Body of pancreas (tissue), 4 donors: ENCODE measurements around the gene SLC10A4. TPM values are rescaled to one million over a fixed set of nuclear protein-coding genes. Genes with fewer than 3 reads are reported as not detected.
"Not testable (repeated sequence)": the region's sequence is repeated elsewhere in the genome, so short reads cannot be mapped to it uniquely, and the experiment has no call there.

Experiments used
- ATAC-seq: fragments of 150-250 bp; one replicate; pipeline ENCODE4 v1.9.1; 2016
- DNase-seq, 4 donors: peaks; one replicate each; pipeline ENCODE4 v3.0.0-alpha.2; 2019
- H3K27ac ChIP-seq, 4 donors: fragments of 200-600 bp; sonication (generic); 1 replicate in 3 of 4; 2 replicates in 1 of 4; pipeline versions ENCODE4 v1.5.1 to v1.6.1; 2016 to 2019; ENCODE audit warnings: mild to moderate bottlenecking in 1 of 4, mixed read lengths in 1 of 4, moderate library complexity in 1 of 4
- H3K27me3 ChIP-seq, 2 donors: fragments of 200-600 bp; sonication (generic); one replicate each; pipeline ENCODE4 v1.6.0; 2016; ENCODE audit warnings: mild to moderate bottlenecking in 1 of 2
- H3K36me3 ChIP-seq, 2 donors: fragments of 200-600 bp; sonication (generic); replicated peaks in 1 of 2; 2 replicates each; pipeline ENCODE4 v1.5.1; 2016; ENCODE audit warnings: low read depth in 2 of 2; ENCODE audit not compliant: insufficient read depth in 1 of 2
- H3K4me1 ChIP-seq: fragments of 200-600 bp; sonication (generic); one replicate; pipeline ENCODE4 v1.6.0; 2016
- H3K4me3 ChIP-seq, 2 donors: fragments of 200-600 bp; sonication (generic); 1 replicate in 1 of 2; 2 replicates in 1 of 2; pipeline ENCODE4 v1.5.1; 2016 to 2019
- H3K9me3 ChIP-seq, 3 donors: fragments of 200-600 bp; sonication (generic); 1 replicate in 2 of 3; 2 replicates in 1 of 3; pipeline ENCODE4 v1.5.1; 2016
- CTCF ChIP-seq, 7 experiments: fragments of 450-650 bp in 4 of 7; fragments of 200-600 bp in 3 of 7; sonication (generic) in 3 of 7; IDR thresholded peaks; one replicate each; pipeline ENCODE4 v1.5.1; 2016 to 2019; ENCODE audit warnings: antibody characterized with exemption in 7 of 7
- POLR2A ChIP-seq, 3 donors: fragments of 450-650 bp; IDR thresholded peaks; one replicate each; pipeline ENCODE4 v1.6.1; 2016; ENCODE audit warnings: antibody characterized with exemption in 3 of 3, mild to moderate bottlenecking in 2 of 3
- WGBS, 2 donors: methylation state at CpG; one replicate each; pipeline ENCODE4 v1.1.5; 2017; 5-methylcytosine and 5-hydroxymethylcytosine counted together
- intact Hi-C: fragments of 100-400 bp; cut with DNase I; formaldehyde crosslinking; loops from one replicate; pipeline ENCODE4 v1.15.1; 2023
- total RNA-seq, 2 donors: library from RNA; depleted of rRNA; stranded (reverse); fragments of >200 nt; gene quantifications; one replicate each; pipeline ENCODE4 v1.1.0, GENCODE V29; 2016

The SLC10A4 gene
- total RNA-seq, result under 1 TPM in 1 of 2 donors, not detected in 1; 0.66 TPM

- H3K4me3 ChIP-seq, result no peak within 1 kb of the TSS
- TF ChIP-seq CTCF (IDR thresholded peaks at IDR 0.05), result no peak
- TF ChIP-seq POLR2A (IDR thresholded peaks at IDR 0.05), result no peak
- H3K27ac ChIP-seq, result no peak within 1 kb of the TSS
- no peaks in the 10 kb centered on the region for H3K9me3 ChIP-seq
- H3K27me3 ChIP-seq, result peaks cover 0 to 10% of the 10 kb centered on the region in 2 donors
- no peaks in the 10 kb centered on the region for H3K36me3 ChIP-seq
- DNase-seq (no peak), ATAC-seq (peak; percentile 35)
- 3 to 15% methylated on average over 6 to 85 of the region's 85 CpGs for WGBS, 2 donors
- intact Hi-C loops, result no loop called here
- H3K4me1 ChIP-seq, result peaks cover 7% of the 10 kb centered on the region
These were observed at the start of gene SLC10A4 for GRCh38 chr4:48483006-48483776. TSS of gene SLC10A4 (plus strand) at chr4:48483343. CDS start at chr4:48483562, 219 bp downstream.

GRCh38 chr4:48436318-48436717, 46.8 kb upstream of the SLC10A4 start:
- ATAC-seq, result no peak
- 94 to 96% methylated on average over 1 of the region's 1 CpG for WGBS, 2 donors

GRCh38 chr4:48439988-48440387, 43.2 kb upstream of the SLC10A4 start:
- WGBS, 2 donors, result 51 to 66% methylated on average over 2 of the region's 2 CpGs
- no peak for ATAC-seq

More at GRCh38 chr4:48436318-48436717, 46.8 kb upstream of the SLC10A4 start:
- TF ChIP-seq POLR2A (IDR thresholded peaks at IDR 0.05) (no peak), CTCF (IDR thresholded peaks at IDR 0.05) (no peak)
- Histone ChIP-seq H3K36me3 (no peaks in the 10 kb centered on the region), H3K4me1 (no peaks in the 10 kb centered on the region), H3K27me3 (no peaks in the 10 kb centered on the region), H3K9me3 (no peaks in the 10 kb centered on the region), H3K4me3 (no peak overlapping the region), H3K27ac (no peak overlapping the region)
- no peak for DNase-seq
- intact Hi-C loops, result no loop called here

GRCh38 chr4:48440914-48441313, 42.2 kb upstream of the SLC10A4 start:
- H3K27ac ChIP-seq, result not testable (repeated sequence)

More at GRCh38 chr4:48439988-48440387, 43.2 kb upstream of the SLC10A4 start:
- no peaks in the 10 kb centered on the region for H3K36me3 ChIP-seq
- H3K27me3 ChIP-seq, result no peaks in the 10 kb centered on the region
- no peak overlapping the region for H3K4me3 ChIP-seq
- TF ChIP-seq CTCF (IDR thresholded peaks at IDR 0.05), result no peak
- TF ChIP-seq POLR2A (IDR thresholded peaks at IDR 0.05), result no peak
- H3K4me1 ChIP-seq, result no peaks in the 10 kb centered on the region
- peak in 1 of 4 donors; percentile 8 for DNase-seq
- no peak overlapping the region for H3K27ac ChIP-seq
- H3K9me3 ChIP-seq, result no peaks in the 10 kb centered on the region
- intact Hi-C loops, result no loop called here

GRCh38 chr4:48445704-48446103, 37.4 kb upstream of the SLC10A4 start:
- 3 to 7% methylated on average over 3 of the region's 3 CpGs for WGBS, 2 donors
- TF ChIP-seq CTCF (IDR thresholded peaks at IDR 0.05) (peak; percentile 15 to 58 (median 37)), POLR2A (IDR thresholded peaks at IDR 0.05) (no peak)
- H3K4me3 ChIP-seq, result no peak overlapping the region
- H3K27me3 ChIP-seq, result no peaks in the 10 kb centered on the region
- intact Hi-C loops, result no loop called here
- H3K4me1 ChIP-seq, result no peaks in the 10 kb centered on the region
- no peak for ATAC-seq
- DNase-seq, result no peak
- H3K27ac ChIP-seq, result no peak overlapping the region
- no peaks in the 10 kb centered on the region for H3K36me3 ChIP-seq
- H3K9me3 ChIP-seq, result no peaks in the 10 kb centered on the region

More at GRCh38 chr4:48440914-48441313, 42.2 kb upstream of the SLC10A4 start:
- H3K4me3 ChIP-seq, ATAC-seq, DNase-seq, H3K27me3 ChIP-seq, H3K9me3 ChIP-seq, H3K36me3 ChIP-seq, intact Hi-C loops, H3K4me1 ChIP-seq: not testable (repeated sequence)
- WGBS, 2 donors, result 72 to 76% methylated on average over 5 of the region's 5 CpGs
